ENCODE data around the gene PDCD4. TPM values are rescaled to one million over a fixed set of nuclear protein-coding genes. Genes with fewer than 3 reads are reported as not detected.

Gene PDCD4
- total RNA-seq, 1 donor from 2014 or later = 142 TPM

DNA sequence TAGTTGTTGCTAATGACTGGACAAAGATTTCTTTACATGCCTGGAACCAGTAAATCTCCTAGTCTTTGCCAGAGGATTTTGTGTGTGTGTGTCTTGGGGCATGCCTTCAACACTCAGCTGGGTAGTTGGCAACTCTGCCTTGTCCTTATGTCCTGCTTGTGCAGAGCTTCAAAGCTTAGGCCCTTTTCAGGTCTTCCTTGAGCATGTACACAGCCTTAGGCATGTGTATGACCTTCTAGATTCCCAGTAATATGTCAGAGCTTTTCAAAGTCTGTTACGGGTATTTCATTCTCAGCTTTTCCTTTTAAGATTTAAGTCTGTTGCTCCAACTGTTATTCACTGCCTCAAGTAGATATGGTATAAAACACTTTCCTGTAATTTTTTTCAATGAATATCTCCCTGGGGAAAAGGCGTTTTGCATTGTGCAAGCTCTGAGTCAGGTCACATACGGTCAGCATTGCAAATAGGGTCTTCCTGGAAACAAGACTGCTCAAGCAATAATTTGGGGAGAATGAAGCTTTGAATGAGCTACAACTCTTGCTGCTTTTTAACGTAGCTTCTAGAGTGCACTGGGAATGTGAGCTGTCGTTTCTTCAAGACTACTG lies 73.2 kb downstream of the PDCD4 start:
- no peak for TF ChIP-seq CTCF (IDR thresholded peaks at IDR 0.05; ENCODE audit: unreplicated experiment)
- Mint-ChIP-seq H3K27ac (no peak overlapping the region), H3K36me3 (peaks cover 68% of the 10 kb centered on the region), H3K4me1 (no peaks in the 10 kb centered on the region), H3K4me3 (no peak overlapping the region), H3K9me3 (peaks cover 48% of the 10 kb centered on the region), H3K27me3 (ENCODE audit: low read depth) (no peaks in the 10 kb centered on the region)
- no peak for DNase-seq (ENCODE audit: low spot score in 2 of 2, unreplicated experiment in 2 of 2)

DNA sequence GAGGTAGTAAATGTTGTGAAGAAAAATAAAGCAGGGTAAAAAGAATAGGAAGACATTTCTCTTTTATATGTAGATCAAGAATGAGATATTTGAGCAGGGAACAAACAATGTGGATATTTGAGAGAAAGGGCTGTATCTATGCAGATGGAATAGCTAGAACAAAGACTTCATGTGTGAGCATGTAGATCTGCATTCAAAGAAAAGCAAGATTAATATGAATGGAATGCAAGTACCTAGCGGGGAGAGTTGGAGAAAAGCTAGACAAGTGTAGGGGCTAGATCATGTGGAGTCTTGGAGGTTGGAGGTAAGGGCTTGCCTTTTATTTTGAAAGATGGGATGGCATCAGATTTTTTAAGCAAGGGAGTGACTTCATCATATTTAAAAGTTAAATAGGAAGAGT lies 74.8 kb downstream of the PDCD4 start:
- Mint-ChIP-seq H3K4me3 (no peak overlapping the region), H3K9me3 (peaks cover 57% of the 10 kb centered on the region), H3K27ac (no peak overlapping the region), H3K27me3 (ENCODE audit: low read depth) (no peaks in the 10 kb centered on the region), H3K4me1 (no peaks in the 10 kb centered on the region), H3K36me3 (peaks cover 68% of the 10 kb centered on the region)
- DNase-seq (ENCODE audit: low spot score in 2 of 2, unreplicated experiment in 2 of 2) = no peak
- no peak for TF ChIP-seq CTCF (IDR thresholded peaks at IDR 0.05; ENCODE audit: unreplicated experiment)

- Mint-ChIP-seq H3K36me3 (peaks cover 65% of the 10 kb centered on the region), H3K4me1 (no peaks in the 10 kb centered on the region), H3K27ac (no peak overlapping the region), H3K27me3 (ENCODE audit: low read depth) (no peaks in the 10 kb centered on the region), H3K9me3 (peaks cover 57% of the 10 kb centered on the region), H3K4me3 (no peak overlapping the region)
- DNase-seq (ENCODE audit: low spot score in 2 of 2, unreplicated experiment in 2 of 2) = no peak
- no peak for TF ChIP-seq CTCF (IDR thresholded peaks at IDR 0.05; ENCODE audit: unreplicated experiment)
These were observed 75.4 kb downstream of the PDCD4 start for GRCh38 chr10:110947061-110947595.

Other genes starting within 250 kb of the PDCD4 start
- gene RBM20, start 227.6 kb upstream of the PDCD4 start, total RNA-seq = 20.5 to 23.3 TPM (median 20.7 TPM) in 3 replicates
- 16.3 to 18.6 TPM (median 16.5 TPM) in 3 replicates for gene BBIP1, start 47.3 kb downstream of the PDCD4 start, total RNA-seq
- gene SHOC2, start 47.7 kb downstream of the PDCD4 start, total RNA-seq = 40.4 to 43.2 TPM (median 41.0 TPM) in 3 replicates
- 4.7 to 5.2 TPM (median 4.9 TPM) in 3 replicates for gene ADRA2A, start 205.1 kb downstream of the PDCD4 start, total RNA-seq

All from mesothelial cell of epicardium (in vitro differentiated cells).